Activated B cell treated with CpG ODN at 0.5 μM for 24 hours (primary cell): Measurements from ENCODE around the gene CNDP1. TPM values are rescaled to one million over a fixed set of nuclear protein-coding genes. Genes with fewer than 3 reads are reported as not detected.

ENCODE experiments used
- ATAC-seq: fragments of 200-7000 bp; cut with Tn5 transposase; one replicate; pipeline ENCODE4 v1.10.0; 2021; ENCODE audit warnings: low read depth, mild to moderate bottlenecking, moderate library complexity
- CTCF ChIA-PET: fragments of 350-600 bp; sonication (Branson Sonifier 250); formaldehyde crosslinking; loops from one replicate; lab custom pipeline; 2021; ENCODE audit warnings: antibody characterized with exemption; lab: Charles Lee
- POLR2A ChIA-PET: fragments of 350-600 bp; sonication (Branson Sonifier 250); formaldehyde crosslinking; loops from one replicate; lab custom pipeline; 2021; ENCODE audit warnings: antibody characterized with exemption; lab: Charles Lee
- DNase-seq: peaks from one replicate; pipeline ENCODE4 v3.0.0; 2022
- H3K27ac Mint-ChIP-seq: one replicate; pipeline ENCODE4 v1.8.0; 2020; ENCODE audit warnings: mixed read lengths
- H3K27me3 Mint-ChIP-seq: one replicate; pipeline ENCODE4 v1.8.0; 2021; ENCODE audit warnings: mixed read lengths
- H3K36me3 Mint-ChIP-seq: one replicate; pipeline ENCODE4 v1.8.0; 2021; ENCODE audit warnings: low read depth, mixed read lengths
- H3K4me1 Mint-ChIP-seq: one replicate; pipeline ENCODE4 v1.8.0; 2021; ENCODE audit warnings: mixed read lengths
- H3K4me3 Mint-ChIP-seq: one replicate; pipeline ENCODE4 v1.8.0; 2020; ENCODE audit warnings: mild to moderate bottlenecking, mixed read lengths
- H3K9me3 Mint-ChIP-seq: one replicate; pipeline ENCODE4 v1.8.0; 2020; ENCODE audit warnings: mixed read lengths
- CTCF ChIP-seq: fragments of 200-600 bp; IDR thresholded peaks from one replicate; pipeline ENCODE4 v1.8.0; 2022; ENCODE audit warnings: antibody characterized with exemption, mild to moderate bottlenecking
- intact Hi-C: fragments of 100-400 bp; cut with micrococcal nuclease; formaldehyde crosslinking; loops from one replicate; pipeline ENCODE4 v1.15.1; 2024
- total RNA-seq: library from RNA; stranded (reverse); gene quantifications from 2 replicates; pipeline ENCODE4 v1.2.3, GENCODE V29; 2022

The CNDP1 gene
- total RNA-seq, 1 donor from 2014 or later: 0.33 TPM

GRCh38 chr18:74503137-74503536 is 31.2 kb upstream of the CNDP1 start:
- peaks cover 44% of the 10 kb centered on the region for H3K4me1 Mint-ChIP-seq
- no peaks in the 10 kb centered on the region for H3K27me3 Mint-ChIP-seq
- DNase-seq (no peak), ATAC-seq (no peak)
- H3K36me3 Mint-ChIP-seq: peaks cover 73% of the 10 kb centered on the region
- POLR2A ChIA-PET: no interaction called here
- H3K9me3 Mint-ChIP-seq: no peaks in the 10 kb centered on the region
- CTCF ChIA-PET: no interaction called here
- no peak for TF ChIP-seq CTCF
- intact Hi-C loops: no loop called here
- H3K27ac Mint-ChIP-seq: no peak overlapping the region
- no peak overlapping the region for H3K4me3 Mint-ChIP-seq

GRCh38 chr18:74505776-74506175 is 28.5 kb upstream of the CNDP1 start:
- Mint-ChIP-seq H3K36me3 (peaks cover 92% of the 10 kb centered on the region), H3K4me1 (peaks cover 21% of the 10 kb centered on the region), H3K27ac (no peak overlapping the region), H3K27me3 (no peaks in the 10 kb centered on the region), H3K9me3 (no peaks in the 10 kb centered on the region), H3K4me3 (no peak overlapping the region)
- TF ChIP-seq CTCF: no peak
- CTCF ChIA-PET: no interaction called here
- intact Hi-C loops: no loop called here
- no peak for ATAC-seq
- no peak for DNase-seq
- POLR2A ChIA-PET: interaction anchor here (1.3 kb wide), 1 partner anchor 10 kb away, joined by 4 read pairs; the partner anchor contains the start of gene CNDP2

GRCh38 chr18:74506448-74507084 is 27.7 kb upstream of the CNDP1 start:
- ChIA-PET POLR2A (interaction anchor here (0.6 to 1.3 kb wide), 2 partner anchors 11 to 312 kb away, joined by 3 to 4 read pairs; partner anchors contain the start of gene CNDP2), CTCF (no interaction called here)
- Mint-ChIP-seq H3K4me1 (peaks cover 13% of the 10 kb centered on the region), H3K4me3 (no peak overlapping the region), H3K27me3 (no peaks in the 10 kb centered on the region), H3K27ac (no peak overlapping the region), H3K36me3 (peaks cover 91% of the 10 kb centered on the region), H3K9me3 (no peaks in the 10 kb centered on the region)
- DNase-seq (no peak), ATAC-seq (no peak)
- intact Hi-C loops: no loop called here
- no peak for TF ChIP-seq CTCF

GRCh38 chr18:74507097-74507881 is 27.0 kb upstream of the CNDP1 start:
- H3K4me1 Mint-ChIP-seq: peaks cover 11% of the 10 kb centered on the region
- no peaks in the 10 kb centered on the region for H3K27me3 Mint-ChIP-seq
- no peak overlapping the region for H3K27ac Mint-ChIP-seq
- no peaks in the 10 kb centered on the region for H3K9me3 Mint-ChIP-seq
- CTCF ChIA-PET: no interaction called here
- ATAC-seq (no peak), DNase-seq (no peak)
- no peak for TF ChIP-seq CTCF
- no peak overlapping the region for H3K4me3 Mint-ChIP-seq
- POLR2A ChIA-PET: interaction anchor here (0.6 kb wide), 1 partner anchor 313 kb away, joined by 3 read pairs; no protein-coding TSS in a partner anchor
- intact Hi-C loops: no loop called here
- peaks cover 92% of the 10 kb centered on the region for H3K36me3 Mint-ChIP-seq

GRCh38 chr18:74507927-74508326 is 26.4 kb upstream of the CNDP1 start:
- ATAC-seq (no peak), DNase-seq (no peak)
- no peak overlapping the region for H3K27ac Mint-ChIP-seq
- ChIA-PET CTCF (no interaction called here), POLR2A (no interaction called here)
- H3K9me3 Mint-ChIP-seq: no peaks in the 10 kb centered on the region
- peaks cover 92% of the 10 kb centered on the region for H3K36me3 Mint-ChIP-seq
- no peak for TF ChIP-seq CTCF
- no peak overlapping the region for H3K4me3 Mint-ChIP-seq
- no peaks in the 10 kb centered on the region for H3K27me3 Mint-ChIP-seq
- intact Hi-C loops: no loop called here
- H3K4me1 Mint-ChIP-seq: peaks cover 8% of the 10 kb centered on the region
